Astrocyte of the cerebellum (primary cell): ENCODE measurements around the gene RFX3.

Source experiments
- DNase-seq: peaks from one replicate; pipeline ENCODE4 v3.0.0-alpha.2; 2011; ENCODE audit warnings: low read depth
- H3K4me3 ChIP-seq: 2 replicates; pipeline ENCODE4 v1.5.1; 2011; ENCODE audit warnings: mild to moderate bottlenecking, low read depth, low read length, moderate library complexity
- in situ Hi-C: cut with HindIII; loops from 2 replicates; pipeline ENCODE4 v1.10.0; 2017; ENCODE audit warnings: low sequenced_read_pairs
- TF ChIP-seq, protein P1 (sequence below): IDR thresholded peaks from 2 replicates; pipeline ENCODE4 v1.5.1; 2012; ENCODE audit warnings: low read length, low read depth, moderate library complexity, mild to moderate bottlenecking; ENCODE audit errors: missing control alignments

The RFX3 gene

DNA sequence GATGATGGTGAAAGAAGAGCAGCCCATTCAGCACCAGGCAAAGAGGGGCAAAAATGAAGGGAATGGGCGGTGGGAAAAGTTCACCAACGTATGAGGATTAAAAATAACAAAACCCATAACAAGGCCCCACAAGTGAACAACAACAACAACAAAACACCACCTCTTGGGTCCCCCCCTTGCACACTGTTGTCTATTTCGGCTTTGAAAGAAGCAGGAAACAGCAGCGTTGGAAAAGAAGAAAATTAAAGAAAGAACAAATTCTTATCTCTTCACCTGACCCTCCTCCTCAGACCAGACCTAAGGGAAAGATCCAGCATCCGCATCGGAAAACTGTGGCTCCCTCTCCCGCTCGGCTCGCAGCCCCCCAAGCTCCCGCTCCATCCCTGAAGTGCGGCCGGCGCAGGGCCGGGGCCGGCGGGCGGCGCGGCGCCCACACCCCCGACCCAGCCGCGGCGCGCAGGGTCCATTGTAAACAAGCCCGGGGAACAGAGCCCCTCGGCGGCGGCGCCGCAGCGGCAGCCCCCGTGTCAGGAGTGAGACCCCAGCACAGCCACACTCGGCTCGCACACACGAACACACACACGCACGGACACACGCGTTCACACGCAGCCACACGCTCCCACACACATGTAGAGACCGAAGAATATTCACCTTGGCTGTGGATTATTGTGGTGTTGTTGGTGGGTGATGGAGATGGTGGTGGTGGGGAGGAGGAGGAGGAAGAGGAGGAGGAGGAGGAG is 535 bp downstream of the RFX3 start:
- in situ Hi-C loops, result no loop called here
- TF ChIP-seq, protein P1, sequence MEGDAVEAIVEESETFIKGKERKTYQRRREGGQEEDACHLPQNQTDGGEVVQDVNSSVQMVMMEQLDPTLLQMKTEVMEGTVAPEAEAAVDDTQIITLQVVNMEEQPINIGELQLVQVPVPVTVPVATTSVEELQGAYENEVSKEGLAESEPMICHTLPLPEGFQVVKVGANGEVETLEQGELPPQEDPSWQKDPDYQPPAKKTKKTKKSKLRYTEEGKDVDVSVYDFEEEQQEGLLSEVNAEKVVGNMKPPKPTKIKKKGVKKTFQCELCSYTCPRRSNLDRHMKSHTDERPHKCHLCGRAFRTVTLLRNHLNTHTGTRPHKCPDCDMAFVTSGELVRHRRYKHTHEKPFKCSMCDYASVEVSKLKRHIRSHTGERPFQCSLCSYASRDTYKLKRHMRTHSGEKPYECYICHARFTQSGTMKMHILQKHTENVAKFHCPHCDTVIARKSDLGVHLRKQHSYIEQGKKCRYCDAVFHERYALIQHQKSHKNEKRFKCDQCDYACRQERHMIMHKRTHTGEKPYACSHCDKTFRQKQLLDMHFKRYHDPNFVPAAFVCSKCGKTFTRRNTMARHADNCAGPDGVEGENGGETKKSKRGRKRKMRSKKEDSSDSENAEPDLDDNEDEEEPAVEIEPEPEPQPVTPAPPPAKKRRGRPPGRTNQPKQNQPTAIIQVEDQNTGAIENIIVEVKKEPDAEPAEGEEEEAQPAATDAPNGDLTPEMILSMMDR, result no peak
- peak overlapping the region; percentile 91 for H3K4me3 ChIP-seq
- no peak for DNase-seq

DNA sequence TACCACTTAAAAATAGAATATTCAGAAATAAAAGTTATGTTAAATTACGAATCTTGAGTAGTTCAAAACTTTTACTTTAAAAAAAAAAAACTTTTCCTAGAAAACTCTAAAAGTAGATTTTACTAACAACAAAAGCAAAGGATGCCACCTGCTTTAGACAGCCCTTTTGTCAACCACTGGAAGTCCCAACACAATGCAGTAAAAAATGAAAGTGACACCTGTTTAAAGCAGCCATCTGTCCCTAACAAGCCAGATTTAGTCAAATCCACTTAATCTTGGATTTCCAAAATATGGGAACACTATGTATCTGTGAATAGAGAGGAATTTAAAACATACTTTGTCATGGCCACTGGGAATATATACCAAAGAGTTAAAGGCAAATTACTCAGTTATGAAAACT is 3.8 kb downstream of the RFX3 start:
- in situ Hi-C loops, result no loop called here
- TF ChIP-seq, protein P1, result no peak
- H3K4me3 ChIP-seq, result no peak overlapping the region
- no peak for DNase-seq

DNA sequence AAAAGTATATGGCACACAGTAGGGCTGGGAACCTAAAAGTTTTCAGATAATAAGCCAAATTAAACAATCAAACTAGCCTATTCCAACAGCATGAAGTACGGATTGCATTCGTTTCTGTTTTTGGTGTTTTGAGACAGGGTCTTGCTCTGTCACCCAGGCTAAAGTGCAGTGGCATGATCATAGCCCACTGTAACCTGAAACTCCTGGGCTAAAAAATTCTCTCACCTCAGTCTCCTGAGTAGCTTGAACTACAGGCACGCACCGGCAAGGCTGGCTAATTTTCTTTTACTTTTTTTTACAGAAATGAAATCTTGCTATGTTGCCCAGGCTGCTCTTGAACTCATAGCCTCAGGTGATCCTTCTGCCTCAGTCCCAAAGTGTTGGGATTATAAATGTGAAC is 5.2 kb downstream of the RFX3 start:
- no peak overlapping the region for H3K4me3 ChIP-seq
- DNase-seq, result no peak
- in situ Hi-C loops, result no loop called here
- TF ChIP-seq, protein P1, result no peak

DNA sequence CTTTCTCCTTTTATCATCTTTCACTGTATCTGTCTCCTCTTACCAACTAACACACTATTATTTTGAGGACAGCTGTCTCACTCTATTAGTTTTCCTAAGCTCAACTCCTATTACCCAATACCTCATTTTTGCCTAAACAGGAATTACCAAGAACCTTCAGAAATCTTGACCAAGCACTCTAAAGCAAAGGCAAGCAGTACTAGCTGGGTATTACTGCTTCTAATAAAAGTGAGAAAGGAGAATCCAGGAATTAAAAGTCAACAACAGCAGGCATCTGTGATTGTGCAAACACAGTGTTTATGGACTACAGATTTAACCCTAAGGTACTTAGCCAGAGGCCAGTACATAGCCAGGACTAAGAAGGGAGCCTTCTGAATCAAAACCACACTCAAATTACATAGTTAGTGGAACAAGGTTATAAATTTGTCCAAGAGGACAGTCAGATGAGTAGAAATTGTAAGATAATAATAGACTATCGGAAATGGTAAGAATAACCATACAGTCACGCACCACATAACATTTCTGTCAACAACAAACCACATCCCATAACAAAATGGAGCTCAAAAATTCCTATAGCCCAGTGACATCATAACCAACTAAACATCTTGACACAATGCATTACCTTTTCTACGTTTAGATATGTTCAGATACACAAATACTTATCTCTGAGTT is 8.3 kb downstream of the RFX3 start:
- DNase-seq, result no peak
- TF ChIP-seq, protein P1, result no peak
- in situ Hi-C loops, result no loop called here
- no peak overlapping the region for H3K4me3 ChIP-seq

DNA sequence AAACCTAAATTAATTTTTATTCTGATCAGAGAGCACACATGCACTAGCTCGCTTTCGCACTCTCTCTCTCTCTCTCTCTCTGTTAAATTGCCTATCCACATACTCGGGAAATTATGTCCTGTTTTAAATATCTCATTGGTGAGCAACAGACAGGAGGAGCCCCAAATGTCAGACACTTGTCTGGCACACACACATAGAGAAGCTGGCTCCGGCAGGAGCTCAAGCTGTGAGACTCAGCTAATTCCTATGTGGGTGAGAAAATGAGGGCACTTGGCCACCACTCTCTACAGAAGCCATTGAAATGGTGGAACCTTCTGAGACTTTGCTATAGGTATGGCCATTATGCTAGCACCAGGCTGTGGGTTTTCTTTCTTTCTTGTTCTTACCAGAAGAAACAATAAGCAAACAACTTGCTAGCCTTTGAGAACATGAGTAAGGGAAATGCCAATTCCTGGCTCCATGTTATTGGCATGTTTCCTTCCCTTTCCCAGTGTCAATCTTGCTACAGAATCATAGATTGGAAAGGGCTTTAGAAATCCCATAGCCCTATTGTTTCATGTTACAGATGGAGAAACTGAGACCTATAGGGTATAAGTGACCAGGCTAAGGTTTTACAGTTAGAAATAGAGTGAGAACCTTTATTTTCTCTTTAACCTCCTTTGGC is 9.0 kb downstream of the RFX3 start:
- in situ Hi-C loops, result no loop called here
- H3K4me3 ChIP-seq, result no peak overlapping the region
- no peak for DNase-seq
- TF ChIP-seq, protein P1, result no peak

DNA sequence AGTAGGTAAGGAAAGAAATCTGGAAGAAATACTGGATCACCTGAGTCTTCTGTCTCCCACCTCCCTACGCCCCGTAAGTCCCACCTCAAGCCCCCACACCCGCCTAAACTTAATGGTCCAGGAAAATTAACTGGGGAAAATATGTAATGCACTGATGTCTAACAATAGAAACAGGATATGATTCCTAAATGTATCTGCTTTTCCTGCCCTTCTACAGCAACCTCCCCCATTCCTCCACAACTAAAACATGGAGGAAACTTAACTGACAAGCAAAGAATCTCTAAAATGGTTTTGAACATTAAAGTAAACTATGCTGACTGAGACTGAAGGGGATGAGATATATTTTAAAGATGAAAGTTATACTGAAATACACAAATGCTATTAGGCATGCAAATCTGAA is 10.4 kb downstream of the RFX3 start:
- DNase-seq, result no peak
- in situ Hi-C loops, result no loop called here
- TF ChIP-seq, protein P1, result no peak
- H3K4me3 ChIP-seq, result no peak overlapping the region
